Inferior parietal cortex (tissue), 1 donor: ENCODE data around the gene TBL2.
A peak's percentile ranks its signal among the peaks of the same experiment; 100 is the strongest.
"Not testable (repeated sequence)": the region's sequence is repeated elsewhere in the genome, so short reads cannot be mapped to it uniquely, and the experiment has no call there.

ENCODE experiments used
- DNase-seq: peaks from one replicate; pipeline ENCODE4 v3.0.0-alpha.2; 2016; ENCODE audit errors: extremely low spot score

The TBL2 gene

DNA sequence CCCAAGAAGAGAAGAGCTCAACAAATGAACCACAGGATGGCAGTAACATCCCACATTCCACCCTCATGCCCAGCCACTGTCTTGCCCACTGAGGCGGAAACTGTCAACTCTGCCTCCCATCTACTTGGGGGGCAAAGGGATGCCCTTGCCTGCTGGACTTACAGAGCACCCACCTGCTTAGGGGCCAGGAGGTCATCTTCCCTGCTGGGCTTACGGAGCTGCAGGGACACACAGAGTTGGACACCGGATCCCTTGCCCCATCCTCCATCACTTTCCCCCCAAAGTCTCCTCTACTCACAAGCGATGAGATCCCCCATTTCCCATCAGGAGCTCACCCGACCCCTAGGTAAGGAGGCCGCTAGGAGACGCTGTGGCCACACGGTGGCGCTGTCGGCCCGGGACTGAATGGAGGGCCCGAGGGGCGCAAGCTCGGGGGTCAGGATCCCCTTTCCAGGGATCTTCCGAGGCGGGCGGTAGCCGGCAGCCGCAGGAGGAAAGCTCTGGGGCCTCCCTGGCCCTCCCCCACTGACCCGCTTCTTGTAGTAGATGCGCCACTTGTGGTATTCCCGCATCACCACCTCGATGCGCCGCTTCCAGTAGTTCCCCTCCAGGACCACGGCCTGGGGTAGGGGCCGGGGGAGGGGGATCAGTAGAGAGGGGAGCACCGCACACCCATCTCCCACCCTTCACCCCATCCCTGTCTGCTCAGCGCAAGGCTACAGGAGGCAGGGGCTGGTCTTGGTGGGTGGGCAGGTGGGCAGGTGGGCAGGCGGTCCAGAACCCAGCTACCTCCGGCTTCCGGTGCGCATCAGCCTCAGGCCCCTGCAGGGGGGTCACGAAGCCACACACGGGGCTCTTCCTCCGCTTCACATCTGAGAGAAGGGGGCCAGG lies 28.7 kb upstream of the TBL2 start:
- DNase-seq, result peak; percentile 66

DNA sequence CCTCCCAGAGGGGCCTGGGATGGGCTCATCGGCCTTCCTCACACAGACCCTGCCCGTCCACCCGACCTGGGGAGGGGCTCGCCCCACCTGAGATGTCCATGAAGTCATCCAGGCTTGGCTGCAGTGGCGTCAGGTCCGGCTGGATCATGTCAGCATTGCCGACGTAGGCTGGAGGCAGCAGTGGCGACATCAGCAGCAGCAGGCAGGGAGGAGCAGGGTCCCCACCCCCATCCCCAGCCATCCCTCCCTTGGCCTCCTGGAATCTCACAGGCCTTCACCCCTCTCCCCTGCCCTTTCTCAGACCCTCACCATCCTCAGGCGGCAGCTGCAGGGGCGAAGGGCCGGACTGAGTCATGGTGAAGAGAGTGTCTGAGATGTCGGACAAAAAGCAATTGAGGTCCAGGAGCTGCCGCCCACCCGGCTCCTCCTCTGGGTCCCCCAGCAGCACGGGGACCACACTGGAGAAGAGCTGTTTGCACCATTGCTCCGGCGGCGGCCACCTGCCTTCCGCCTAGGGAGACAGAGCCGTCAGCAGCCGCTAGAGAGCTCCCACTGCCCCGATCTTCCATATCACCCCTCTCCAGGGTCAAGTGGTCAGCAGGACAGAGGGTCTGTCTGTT lies 27.3 kb upstream of the TBL2 start:
- DNase-seq, result no peak

DNA sequence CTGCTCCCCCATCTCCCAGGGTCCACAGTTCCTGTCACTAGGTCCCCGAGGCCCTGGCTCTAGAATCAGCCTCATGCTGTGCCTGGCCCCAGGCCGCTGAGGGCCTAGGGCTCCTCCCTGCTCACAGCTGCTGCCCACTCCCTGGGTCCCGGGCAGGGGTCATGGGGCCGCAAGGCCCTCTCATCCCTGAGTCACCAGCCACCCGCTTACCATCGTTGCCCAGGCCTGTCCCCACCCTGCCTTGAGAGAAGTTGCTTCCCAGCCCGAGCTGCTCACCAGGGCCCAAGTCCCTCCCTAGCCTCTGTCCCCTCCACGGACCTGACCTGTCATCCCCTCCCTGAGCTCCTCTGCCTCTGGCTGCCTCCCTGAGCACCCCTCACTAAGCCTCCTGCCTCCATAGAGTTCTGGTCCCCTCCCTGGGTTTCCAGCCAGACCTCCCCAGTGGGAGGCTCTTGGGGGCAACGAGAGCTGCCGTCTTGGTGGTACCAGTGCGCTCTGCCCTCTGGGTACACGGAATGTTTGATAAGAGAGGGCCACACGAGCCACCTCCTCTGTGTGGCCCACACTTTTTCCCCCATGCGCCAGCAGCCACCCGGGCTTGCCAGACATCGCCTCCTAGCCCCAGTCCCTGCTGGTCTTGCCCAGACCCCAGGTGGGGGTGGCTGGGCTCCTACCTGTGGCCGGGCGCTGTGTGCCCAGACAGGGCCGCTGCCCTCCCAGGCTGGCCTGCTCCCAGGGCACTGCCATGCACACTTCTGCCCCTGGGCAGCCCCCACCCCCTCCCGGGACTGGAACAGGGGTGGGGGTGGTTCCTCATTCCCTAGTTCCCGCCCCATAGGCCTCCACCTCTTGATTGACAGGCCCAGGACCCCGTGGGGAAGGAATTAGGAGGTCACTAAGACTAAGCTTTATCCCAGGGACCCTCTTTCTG lies 24.6 kb upstream of the TBL2 start:
- DNase-seq, result no peak

DNA sequence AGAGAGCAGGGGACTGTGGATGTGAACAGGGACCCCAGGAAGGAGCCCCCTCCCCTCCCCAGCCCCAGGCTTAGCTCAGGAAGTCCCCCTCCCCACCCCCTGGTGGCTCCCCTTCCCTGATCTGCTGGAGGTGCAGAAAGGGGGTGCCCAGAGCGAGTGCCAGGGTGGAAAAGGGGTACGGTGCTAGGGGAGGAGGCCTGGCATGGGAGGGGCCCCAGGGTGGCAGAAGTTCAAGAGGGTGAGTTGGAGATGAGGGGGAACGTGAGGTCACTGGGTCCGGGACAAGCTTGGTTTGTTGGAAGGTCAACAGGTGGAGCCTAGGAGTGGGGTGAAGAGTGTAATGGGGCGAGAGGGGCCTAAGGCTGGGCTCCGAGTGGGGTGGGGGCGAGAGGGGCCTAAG lies 21.5 kb upstream of the TBL2 start:
- DNase-seq, result no peak

DNA sequence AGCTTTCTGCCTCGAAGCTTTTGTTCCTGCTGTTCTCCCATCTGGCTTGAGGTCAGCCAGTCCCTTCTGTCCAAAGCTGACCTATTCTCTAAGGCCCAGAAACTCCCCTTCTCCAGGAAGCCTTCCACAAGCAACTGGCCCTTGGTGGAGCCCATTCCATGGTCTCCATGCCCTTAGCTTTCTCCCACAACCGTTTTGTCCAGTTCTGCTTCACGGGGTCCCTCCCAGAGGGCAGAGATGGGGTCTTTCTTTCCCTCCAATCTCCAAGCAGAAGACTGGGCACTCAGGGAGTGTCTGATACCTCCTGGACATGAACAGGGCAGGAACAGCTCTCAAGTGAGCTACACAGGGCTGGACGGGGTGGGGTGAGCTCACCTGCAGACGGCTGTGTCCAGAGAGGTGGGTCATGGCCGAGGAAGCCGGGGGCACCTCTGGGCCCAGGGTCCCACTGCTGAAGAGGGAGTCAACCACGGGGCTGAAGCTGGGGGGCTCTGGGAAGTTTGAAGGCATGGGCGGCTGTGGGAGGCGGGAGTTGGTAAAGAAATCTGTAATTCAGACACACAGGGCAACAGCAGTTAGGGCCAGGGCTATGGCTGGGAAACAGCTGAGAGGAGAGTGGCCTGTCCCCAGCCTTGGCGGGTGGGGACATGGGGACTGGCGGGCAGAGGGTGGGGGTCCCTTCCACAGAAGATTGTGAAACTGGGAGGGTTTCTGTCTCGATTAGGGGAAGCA lies 20.9 kb upstream of the TBL2 start:
- DNase-seq, result no peak

DNA sequence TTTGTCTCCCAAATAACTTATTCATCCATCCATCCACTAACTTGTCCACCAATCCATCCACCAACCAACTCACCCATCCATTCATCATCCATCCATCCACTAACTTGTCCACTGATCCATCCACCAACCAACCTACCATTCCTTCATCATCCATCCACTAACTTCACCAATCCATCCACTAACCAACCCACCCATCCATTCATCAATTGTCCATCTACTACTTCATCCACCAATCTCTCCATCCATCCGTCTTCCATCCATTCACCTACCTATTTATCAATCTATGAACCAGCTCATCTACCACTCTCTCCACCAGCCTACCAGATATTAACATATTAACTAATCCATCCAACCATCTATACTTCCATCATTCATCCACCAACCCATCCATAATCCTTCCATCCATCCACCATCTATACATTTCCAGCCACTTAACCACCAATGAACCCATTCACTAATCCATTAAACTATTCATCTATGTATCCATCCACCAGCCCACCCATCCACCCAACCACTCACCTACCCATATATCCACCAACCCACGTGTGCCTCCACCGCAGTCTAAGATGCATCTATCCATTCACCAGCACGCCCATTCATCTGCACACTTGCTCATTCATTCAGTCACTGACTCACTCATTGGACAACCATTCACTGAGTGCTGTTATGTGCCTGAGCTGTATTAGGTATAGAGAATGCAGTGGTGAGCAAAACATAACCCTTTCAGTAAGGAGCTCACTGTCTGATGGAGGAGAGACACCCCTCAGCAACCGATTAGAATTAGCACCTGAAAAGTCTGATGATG lies 19.8 kb upstream of the TBL2 start:
- DNase-seq, result no peak

DNA sequence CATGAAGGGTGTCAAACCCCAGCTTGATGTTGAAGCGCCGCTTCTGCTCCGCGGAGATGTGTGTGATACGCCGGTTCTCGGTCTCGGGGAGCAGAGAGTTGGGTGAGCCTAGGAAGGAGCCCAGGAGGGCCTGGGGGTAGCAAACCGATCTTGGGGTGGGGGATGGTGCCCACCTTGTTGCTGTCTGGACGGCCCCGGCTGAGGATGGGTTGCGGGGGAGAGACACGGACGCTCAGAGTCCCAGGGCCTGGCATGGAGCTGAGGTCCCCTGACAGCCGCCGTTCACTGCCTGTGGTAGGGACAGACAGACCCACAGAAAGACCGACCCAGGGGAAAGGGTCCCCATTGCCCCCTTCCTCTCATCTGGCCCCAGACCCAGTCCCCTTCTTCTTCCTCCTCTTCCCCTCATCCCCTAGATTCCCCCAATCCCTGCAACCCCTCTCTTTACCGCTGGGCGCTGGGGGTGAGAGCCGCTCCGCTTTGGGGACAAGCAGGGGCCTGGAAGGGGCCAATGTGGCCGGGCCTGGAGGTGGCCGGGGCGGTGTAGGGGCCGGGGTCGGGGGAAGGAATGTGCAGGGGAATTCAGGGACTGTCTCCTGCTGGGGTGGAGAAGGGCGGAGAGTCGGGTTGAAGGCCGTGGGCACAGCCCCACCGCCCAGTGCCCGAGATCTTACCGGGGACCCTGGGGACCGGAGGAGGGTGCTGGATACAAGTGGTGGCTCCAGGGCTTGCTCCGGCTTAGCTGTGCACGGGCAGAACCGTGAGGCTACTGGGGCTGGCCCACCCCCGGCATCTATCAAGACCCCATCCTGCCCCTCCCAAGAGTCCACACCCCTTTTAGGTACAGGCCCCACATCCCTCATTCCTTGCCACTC lies 18.0 kb upstream of the TBL2 start:
- DNase-seq, result no peak

DNA sequence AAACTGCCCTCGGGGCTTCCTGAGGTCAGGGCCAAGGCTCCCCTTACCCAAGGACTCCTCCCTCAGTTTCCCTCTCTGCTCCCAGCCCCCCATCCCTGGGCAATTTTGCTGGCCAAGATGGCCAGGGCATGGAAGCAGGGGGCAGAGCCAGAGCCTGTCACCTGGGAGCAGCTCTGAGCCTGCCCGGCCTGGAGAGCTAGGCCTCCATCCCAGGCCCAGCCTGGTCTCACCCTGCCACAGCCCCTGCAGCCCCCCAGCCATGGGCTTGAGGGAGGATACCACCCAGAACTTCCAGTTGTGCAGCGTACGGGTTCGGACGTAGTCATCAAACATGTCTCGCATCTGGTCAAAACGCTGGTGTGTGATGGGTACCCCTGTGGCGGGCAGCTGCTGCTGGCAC lies 17.0 kb upstream of the TBL2 start:
- no peak for DNase-seq

DNA sequence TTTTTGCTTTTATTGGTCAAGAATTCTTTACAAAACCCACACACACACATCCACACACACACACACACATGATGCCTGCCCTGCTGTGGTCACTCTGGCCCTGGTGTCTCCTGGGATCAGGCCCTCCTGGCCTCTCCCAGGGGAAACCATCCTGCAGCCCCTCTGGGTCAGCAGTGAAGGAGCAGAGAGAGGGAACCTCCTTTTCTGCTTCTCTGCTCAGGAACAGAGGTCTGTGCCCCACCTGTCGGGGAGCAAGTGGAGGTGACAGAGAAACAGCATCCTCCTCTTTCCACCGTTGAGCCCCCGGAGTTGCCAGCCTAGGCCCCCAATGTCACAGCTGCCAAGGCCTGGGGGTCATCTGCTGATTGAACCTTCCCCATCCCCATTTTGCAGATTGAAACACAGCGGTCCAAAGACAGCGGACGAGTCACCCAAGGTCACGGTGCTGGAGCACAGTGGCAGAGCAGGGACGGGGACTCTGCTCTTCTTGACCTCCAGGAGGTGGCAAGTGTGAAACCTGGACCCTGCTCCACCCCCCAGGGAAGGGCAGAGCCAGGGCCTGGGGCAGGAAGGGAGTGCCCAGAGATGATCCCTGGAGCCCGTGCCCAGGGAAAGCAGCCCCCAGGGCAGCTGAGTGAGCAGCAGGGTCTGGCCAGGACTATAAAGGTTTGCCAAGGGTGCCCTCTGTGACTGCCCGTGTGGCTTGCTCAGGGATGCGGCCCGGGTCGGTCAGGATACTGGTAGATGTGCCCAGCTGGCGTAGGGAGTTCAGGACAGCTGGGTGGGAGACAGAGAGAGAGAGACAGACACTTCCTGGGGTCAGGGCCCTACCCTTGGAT lies 15.0 kb upstream of the TBL2 start:
- DNase-seq, result no peak

DNA sequence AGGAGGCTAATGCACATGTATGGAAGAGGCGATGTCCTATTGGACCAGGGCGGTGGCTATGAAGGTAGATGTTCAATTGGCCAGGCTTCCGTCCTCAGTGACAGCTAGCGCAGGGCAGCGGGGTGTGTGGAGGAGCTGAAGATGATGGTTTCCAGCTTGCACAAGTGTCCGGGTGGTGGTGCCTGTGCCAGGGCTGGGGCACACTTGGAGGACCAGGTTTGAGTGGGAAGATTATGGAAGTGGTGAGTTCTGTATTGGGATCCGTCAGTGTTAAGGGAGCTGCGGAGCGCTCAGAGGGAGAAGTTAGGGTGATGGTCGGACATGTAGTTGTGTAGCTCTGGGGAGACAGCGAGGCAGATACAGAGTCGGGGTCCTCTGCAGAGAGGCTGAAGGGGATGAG lies 8.5 kb upstream of the TBL2 start:
- DNase-seq, result no peak

DNA sequence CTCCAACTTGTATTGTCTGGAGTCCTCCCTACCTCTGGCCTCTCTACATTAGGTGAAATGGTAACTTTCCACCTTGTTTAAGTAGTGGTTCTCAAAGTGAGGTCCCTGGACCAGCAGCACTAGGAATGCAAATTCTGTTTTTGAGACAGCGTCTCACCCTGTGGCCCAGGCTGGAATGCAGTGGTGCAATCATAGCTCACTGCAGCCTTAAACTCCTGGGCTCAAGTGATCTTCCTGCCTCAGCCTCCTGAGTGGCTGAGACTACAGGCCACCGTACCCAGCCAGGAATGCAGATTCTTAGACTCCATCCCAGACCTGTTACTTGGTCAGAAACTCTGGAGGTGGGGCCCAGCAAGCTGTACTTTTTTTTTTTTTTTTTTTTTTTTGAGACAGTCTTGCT lies 6.8 kb upstream of the TBL2 start:
- DNase-seq, result no peak

DNA sequence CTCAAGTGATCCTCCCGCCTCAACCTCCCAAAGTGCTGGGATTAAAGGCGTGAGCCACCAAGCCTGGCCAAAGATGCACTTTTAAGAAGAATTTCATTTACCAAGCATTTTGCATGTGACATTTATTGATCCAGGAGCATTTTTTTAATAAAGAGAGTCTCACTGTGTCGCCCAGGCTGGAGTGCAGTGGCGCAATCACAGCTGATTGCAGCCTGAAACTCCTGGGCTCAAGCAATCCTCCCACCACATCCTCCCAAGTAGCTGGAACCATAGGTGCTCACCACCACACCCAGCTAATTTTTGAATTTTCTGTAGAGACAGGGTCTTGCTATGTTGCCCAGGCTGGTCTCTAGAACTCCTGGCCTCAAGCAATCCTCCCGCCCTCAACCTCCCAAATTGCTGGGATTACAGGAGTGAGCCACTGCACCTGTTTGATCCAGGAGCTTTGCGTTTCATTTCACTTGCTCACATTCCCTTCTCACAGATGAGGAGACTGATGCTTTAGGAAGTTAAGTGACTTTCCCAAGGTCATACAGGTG lies 4.4 kb upstream of the TBL2 start:
- DNase-seq, result no peak

DNA sequence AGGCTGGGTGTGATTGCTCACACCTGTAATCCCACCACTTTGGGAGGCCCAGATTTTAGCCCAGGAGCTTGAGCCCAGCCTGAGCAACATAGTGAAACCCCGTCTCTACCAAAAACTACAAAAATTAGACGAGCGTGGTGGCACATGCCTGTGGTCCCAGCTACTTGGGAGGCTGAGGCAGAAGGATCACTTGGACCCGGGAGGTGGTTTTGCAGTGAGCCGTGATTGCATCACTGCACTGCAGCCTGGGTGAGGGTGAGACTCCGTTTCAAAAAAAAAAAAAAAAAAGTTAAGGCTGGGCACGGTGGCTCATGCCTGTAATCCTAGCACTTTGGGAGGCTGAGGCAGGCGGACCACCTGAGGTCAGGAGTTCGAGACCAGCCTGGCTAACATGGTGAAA lies 2.6 kb upstream of the TBL2 start:
- not testable (repeated sequence) for DNase-seq

DNA sequence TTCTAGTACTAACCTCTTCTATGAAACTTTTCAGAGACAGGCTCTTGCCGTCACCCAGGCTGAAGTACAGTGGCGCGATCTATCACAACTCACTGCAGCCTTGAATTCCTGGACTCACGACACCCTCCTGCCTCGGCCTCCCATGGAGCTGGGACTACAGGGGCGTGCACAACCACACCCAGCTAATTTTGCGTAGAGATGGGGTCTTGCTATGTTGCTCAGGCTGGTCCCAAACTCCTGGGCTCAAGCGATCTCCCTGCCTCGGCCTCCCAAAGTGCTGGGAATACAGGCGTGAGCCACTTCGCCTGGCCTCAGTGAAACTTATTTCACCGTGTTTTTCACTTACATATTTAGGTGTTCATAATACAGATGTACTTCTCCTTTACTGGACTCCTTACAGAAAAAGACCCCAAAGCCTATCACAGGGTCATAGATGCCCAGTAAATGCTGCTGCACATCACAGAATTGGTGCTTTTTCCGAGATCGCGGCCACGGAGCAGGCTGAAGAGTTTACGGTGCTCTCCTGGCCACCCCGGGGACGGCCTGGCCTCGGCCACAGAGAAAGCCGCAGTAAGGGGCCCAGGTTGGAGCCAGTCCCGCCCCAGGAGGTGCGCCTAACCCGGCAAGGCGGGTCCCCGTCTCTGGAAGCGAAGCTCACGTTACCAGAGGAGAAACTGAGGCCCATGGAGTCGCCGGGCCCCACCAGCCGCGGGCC lies 595 bp downstream of the TBL2 start:
- DNase-seq, result no peak

DNA sequence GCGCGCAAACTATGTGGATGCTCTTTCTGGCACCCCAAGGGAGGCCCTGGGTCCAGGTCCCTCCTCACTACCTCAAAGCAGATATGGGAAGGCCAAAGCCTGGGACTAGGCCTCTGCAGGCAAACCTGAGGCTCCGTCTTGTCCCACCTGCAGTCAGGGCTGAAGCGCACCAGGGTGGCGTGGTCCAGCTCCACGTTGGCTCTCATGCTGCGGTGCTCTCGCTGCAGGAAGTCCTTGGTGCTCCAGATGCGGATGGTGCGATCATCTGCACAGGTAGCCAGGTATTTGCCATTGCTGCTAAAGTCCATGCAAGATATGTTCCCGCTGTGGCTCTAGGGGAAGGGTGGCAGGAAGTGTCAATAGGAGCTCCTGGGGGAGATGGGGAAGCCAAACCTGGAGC lies 4.6 kb downstream of the TBL2 start:
- no peak for DNase-seq

DNA sequence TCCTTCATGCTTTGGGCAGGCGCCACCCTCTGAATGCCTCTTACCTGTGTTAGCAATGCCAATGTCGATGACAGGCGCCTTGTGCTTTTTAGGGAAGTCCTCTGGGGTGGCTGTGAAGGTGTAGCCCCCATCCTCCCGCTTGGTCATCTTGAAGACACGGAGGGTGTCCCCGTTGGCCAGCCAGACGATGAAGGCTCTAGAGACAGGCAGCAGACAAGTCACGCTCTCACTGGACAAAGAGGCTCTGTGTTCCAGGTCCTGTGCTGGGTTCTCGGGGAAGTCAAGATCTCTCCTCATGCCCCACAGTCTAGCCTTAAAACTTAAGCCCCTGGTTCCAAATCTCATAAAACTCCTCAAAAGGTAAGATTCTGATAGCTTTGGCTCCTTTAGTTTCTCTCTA lies 5.1 kb downstream of the TBL2 start:
- DNase-seq, result no peak

DNA sequence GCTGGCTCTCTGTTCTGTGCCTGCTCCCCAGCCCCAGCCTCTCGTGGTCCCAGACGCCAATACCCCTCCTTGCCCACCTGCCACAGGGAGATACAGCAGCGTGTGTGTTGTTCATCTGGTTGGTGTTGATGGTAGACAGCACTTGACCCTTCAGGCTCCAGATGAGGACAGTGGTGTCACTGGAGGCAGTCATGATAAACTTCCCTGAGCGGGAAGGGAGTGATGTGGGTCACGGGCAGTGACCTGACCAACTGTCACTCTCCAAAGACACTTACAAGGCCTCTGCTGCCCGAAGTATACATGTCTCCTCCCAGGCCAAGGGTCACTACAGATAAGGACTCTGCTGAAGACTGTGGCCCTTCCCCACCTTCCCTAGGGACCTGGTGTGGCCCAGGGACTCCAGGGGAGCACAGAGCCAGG lies 5.6 kb downstream of the TBL2 start:
- no peak for DNase-seq

DNA sequence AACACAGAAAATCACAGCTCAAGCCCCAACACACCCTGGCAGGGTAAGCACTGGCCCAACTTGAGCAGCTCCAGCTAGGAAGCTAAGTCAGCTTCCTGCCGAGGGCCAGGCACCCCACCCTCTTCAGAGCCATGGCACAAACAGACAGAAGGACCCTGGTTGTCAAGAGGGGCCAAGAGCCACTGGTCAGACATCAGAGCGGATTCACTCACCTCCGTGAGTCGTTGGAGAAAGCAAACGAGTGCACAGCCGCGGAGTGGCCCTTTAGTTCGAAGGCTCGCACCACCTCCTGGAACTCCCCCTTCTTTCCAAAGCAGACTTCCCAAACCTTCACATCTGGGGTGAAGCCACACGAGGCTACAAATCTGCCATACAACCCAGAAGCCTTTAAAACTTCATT lies 7.4 kb downstream of the TBL2 start:
- no peak for DNase-seq
